Stimulated activated CD4-positive, alpha-beta T cell treated with anti-CD3 and anti-CD28 coated beads, Interleukin-4, amount 100 ng/mL, for 4 hours (primary cell): ENCODE data around the gene ELMO1.

ENCODE experiments used
- DNase-seq, 2 experiments: peaks; one replicate each; pipeline ENCODE4 v3.0.0-alpha.2; 2020

The ELMO1 gene

GRCh38 chr7:36894190-36894589 is 554.5 kb downstream of the ELMO1 start:
- no peak for DNase-seq

GRCh38 chr7:36889182-36889581 is 559.5 kb downstream of the ELMO1 start:
- DNase-seq: no peak

GRCh38 chr7:36887969-36888368 is 560.7 kb downstream of the ELMO1 start:
- no peak for DNase-seq

- DNase-seq: no peak
Measured at GRCh38 chr7:36887233-36887632, 561.4 kb downstream of the ELMO1 start.

GRCh38 chr7:36884910-36885309 is 563.8 kb downstream of the ELMO1 start:
- no peak for DNase-seq

- DNase-seq: no peak
Measured at GRCh38 chr7:36884351-36884750, 564.3 kb downstream of the ELMO1 start.

- DNase-seq: no peak
Measured at GRCh38 chr7:36881233-36881874, 567.3 kb downstream of the ELMO1 start.

- DNase-seq: no peak
Measured at GRCh38 chr7:36880108-36880507, 568.6 kb downstream of the ELMO1 start.

GRCh38 chr7:36879021-36879420 is 569.6 kb downstream of the ELMO1 start:
- DNase-seq: no peak

- DNase-seq: no peak
Measured at GRCh38 chr7:36878288-36878687, 570.4 kb downstream of the ELMO1 start.

GRCh38 chr7:36875794-36876193 is 572.9 kb downstream of the ELMO1 start:
- no peak for DNase-seq

- no peak for DNase-seq
Measured at GRCh38 chr7:36874041-36874440, 574.6 kb downstream of the ELMO1 start.

- DNase-seq: no peak
Measured at GRCh38 chr7:36871863-36872262, 576.8 kb downstream of the ELMO1 start.

GRCh38 chr7:36871355-36871738 is 577.3 kb downstream of the ELMO1 start:
- no peak for DNase-seq

GRCh38 chr7:36870625-36871354 is 577.9 kb downstream of the ELMO1 start:
- no peak for DNase-seq

GRCh38 chr7:36868727-36869411 is 579.8 kb downstream of the ELMO1 start:
- DNase-seq: no peak

GRCh38 chr7:36865019-36865418 is 583.6 kb downstream of the ELMO1 start:
- DNase-seq: no peak

GRCh38 chr7:36863901-36864701 is 584.6 kb downstream of the ELMO1 start:
- DNase-seq: peak in 1 of 2 experiments; percentile 8

GRCh38 chr7:36862771-36863261 is 585.8 kb downstream of the ELMO1 start:
- DNase-seq: no peak

GRCh38 chr7:36861656-36862055 is 587.0 kb downstream of the ELMO1 start:
- no peak for DNase-seq

GRCh38 chr7:36860681-36861080 is 588.0 kb downstream of the ELMO1 start:
- no peak for DNase-seq

- DNase-seq: no peak
Measured at GRCh38 chr7:36855330-36855729, 593.3 kb downstream of the ELMO1 start.

GRCh38 chr7:36854652-36855051 is 594.0 kb downstream of the ELMO1 start:
- DNase-seq: no peak
